ENCODE results near the gene CPA5.

The CPA5 gene

DNA sequence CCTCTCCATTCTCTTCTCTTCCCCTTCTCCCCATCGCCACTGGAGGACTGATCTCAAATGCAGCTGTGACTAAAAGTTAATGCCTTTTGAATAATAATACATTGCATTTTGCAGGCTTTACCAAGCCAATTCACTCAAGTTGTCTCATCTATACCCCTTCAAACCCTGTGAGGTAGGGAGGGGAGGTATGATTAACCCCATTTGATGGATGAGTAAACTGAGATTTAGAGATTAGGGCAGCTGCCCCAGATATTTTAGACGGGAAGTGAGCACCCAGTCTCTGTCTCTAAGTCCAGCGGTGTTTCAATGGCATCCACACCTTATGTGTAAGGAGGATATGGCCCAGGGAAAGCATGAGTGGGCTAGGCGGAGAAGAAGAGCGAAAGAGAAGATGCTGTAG is 1.1 kb downstream of the CPA5 start:
- no peak overlapping the region for H3K27ac ChIP-seq (replicated peaks)
- H3K4me3 ChIP-seq (replicated peaks; ENCODE audit: insufficient read depth, low read length) = no peak overlapping the region
- no peaks in the 10 kb centered on the region for H3K27me3 ChIP-seq (ENCODE audit: insufficient read depth, poor library complexity, severe bottlenecking)
- DNase-seq (ENCODE audit: low read depth in 1 of 2, low spot score in 1 of 2) = no peak
- TF ChIP-seq, protein P1, sequence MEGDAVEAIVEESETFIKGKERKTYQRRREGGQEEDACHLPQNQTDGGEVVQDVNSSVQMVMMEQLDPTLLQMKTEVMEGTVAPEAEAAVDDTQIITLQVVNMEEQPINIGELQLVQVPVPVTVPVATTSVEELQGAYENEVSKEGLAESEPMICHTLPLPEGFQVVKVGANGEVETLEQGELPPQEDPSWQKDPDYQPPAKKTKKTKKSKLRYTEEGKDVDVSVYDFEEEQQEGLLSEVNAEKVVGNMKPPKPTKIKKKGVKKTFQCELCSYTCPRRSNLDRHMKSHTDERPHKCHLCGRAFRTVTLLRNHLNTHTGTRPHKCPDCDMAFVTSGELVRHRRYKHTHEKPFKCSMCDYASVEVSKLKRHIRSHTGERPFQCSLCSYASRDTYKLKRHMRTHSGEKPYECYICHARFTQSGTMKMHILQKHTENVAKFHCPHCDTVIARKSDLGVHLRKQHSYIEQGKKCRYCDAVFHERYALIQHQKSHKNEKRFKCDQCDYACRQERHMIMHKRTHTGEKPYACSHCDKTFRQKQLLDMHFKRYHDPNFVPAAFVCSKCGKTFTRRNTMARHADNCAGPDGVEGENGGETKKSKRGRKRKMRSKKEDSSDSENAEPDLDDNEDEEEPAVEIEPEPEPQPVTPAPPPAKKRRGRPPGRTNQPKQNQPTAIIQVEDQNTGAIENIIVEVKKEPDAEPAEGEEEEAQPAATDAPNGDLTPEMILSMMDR (IDR thresholded peaks at IDR 0.05; ENCODE audit: insufficient read depth, low read length) = no peak
- no peak for TF ChIP-seq REST (IDR thresholded peaks at IDR 0.05; ENCODE audit: insufficient replicate concordance, low read depth)
- no peak for TF ChIP-seq GABPA (IDR thresholded peaks at IDR 0.05; ENCODE audit: low read depth)
- TF ChIP-seq POLR2AphosphoS5 (IDR thresholded peaks at IDR 0.05; ENCODE audit: low read depth) = no peak
- TF ChIP-seq SPI1 (IDR thresholded peaks at IDR 0.05; ENCODE audit: borderline replicate concordance, low read depth) = no peak

DNA sequence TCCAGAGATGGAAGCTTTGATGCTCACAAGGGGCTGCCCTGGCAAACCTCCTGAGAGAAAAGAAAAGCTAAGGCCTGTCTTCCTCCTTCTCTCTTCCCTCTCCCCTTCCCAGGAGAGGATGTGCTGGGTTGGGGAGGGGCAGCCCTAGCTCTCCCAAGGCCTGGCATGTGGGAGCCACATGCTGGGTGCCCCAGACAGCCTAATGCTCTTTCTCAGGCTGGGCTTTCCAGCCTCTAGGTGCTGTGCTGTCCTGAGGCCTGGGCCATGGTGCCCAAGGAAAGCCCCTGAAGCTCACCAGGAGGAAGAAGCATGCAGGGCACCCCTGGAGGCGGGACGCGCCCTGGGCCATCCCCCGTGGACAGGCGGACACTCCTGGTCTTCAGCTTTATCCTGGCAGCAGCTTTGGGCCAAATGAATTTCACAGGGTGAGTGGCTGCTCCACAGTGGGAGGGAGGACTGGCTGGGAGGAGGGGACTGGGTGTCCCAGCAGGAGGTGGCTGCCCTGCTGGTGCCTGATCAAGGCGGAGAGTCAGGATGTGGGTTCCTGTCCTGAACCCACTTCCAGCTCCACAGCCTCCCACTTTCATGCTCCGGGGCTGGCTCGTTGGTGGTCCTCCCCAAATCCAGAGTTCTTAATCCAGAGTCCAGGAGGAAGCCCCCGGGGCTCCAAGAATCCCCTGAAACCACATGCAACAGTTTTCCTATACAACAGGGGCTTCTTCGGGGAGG is 1.7 kb downstream of the CPA5 start:
- no peaks in the 10 kb centered on the region for H3K27me3 ChIP-seq (ENCODE audit: insufficient read depth, poor library complexity, severe bottlenecking)
- no peak overlapping the region for H3K27ac ChIP-seq (replicated peaks)
- no peak for TF ChIP-seq POLR2AphosphoS5 (IDR thresholded peaks at IDR 0.05; ENCODE audit: low read depth)
- TF ChIP-seq, protein P1 (IDR thresholded peaks at IDR 0.05; ENCODE audit: insufficient read depth, low read length) = no peak
- TF ChIP-seq REST (IDR thresholded peaks at IDR 0.05; ENCODE audit: insufficient replicate concordance, low read depth) = no peak
- TF ChIP-seq SPI1 (IDR thresholded peaks at IDR 0.05; ENCODE audit: borderline replicate concordance, low read depth) = no peak
- no peak for TF ChIP-seq GABPA (IDR thresholded peaks at IDR 0.05; ENCODE audit: low read depth)
- no peak overlapping the region for H3K4me3 ChIP-seq (replicated peaks; ENCODE audit: insufficient read depth, low read length)
- DNase-seq (ENCODE audit: low read depth in 1 of 2, low spot score in 1 of 2) = no peak

GRCh38 chr7:130346941-130347340 is 2.3 kb downstream of the CPA5 start:
- Histone ChIP-seq H3K27ac (replicated peaks) (no peak overlapping the region), H3K27me3 (ENCODE audit: insufficient read depth, poor library complexity, severe bottlenecking) (no peaks in the 10 kb centered on the region), H3K4me3 (replicated peaks; ENCODE audit: insufficient read depth, low read length) (no peak overlapping the region)
- no peak for DNase-seq (ENCODE audit: low read depth in 1 of 2, low spot score in 1 of 2)
- TF ChIP-seq POLR2AphosphoS5 (IDR thresholded peaks at IDR 0.05; ENCODE audit: low read depth) = no peak
- TF ChIP-seq, protein P1 (IDR thresholded peaks at IDR 0.05; ENCODE audit: insufficient read depth, low read length) = no peak
- TF ChIP-seq REST (IDR thresholded peaks at IDR 0.05; ENCODE audit: insufficient replicate concordance, low read depth) = no peak
- TF ChIP-seq SPI1 (IDR thresholded peaks at IDR 0.05; ENCODE audit: borderline replicate concordance, low read depth) = no peak
- no peak for TF ChIP-seq GABPA (IDR thresholded peaks at IDR 0.05; ENCODE audit: low read depth)
